HG03039 (cell line): ENCODE results near the gene PLEKHG3.

Source experiments
- ATAC-seq: cut with Tn5 transposase; IDR thresholded peaks from one replicate; pipeline ENCODE4 v1.9.1; 2021; ENCODE audit warnings: mild to moderate bottlenecking, moderate library complexity; ENCODE audit not compliant: unreplicated experiment

The PLEKHG3 gene

DNA sequence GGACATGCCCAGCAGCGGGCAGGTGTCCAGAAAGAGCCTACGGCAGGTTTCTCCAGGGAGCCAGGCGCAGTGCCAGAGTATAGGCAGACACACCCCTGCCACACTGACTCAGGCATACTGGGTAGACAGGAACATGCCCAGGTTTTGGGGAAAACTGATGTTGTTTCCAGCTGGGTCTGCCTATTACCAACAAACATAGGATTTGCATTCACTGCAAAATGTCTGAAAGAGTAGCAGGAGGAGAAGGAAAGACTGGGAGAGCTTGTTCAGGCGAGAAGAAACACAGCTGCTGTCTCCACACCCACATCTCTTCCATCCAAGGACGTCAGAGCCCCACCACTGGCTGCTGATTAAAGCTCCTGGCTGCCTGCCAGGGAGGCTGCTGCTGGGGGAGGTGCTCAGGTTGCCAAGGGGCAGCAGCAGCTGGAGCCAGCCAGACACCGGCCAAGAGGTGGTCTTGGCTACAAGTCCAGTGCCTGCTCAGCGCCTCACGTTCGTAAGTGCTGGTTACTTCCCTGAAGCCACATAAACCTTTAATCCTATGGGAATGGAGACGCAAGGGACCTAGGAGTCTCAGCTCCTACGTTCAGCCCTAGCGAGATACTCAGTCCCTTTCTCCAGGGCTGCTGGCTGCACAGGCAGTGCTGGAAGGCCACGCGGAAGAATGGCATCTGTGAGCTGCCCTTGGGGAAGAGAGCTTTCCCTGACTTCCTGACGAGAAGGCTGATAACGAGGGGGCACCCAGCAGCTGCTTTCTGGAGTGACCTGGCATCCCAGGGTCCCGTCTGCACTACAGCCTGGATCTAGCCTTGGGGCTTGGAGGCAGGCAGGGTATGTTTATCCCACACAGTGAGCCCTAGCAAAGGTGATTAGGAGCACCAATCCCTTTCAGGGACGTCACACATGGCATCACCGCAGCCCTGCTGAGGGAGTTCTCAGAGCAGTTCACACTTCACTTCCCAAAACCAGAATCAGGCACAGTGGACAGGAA, 58.1 kb downstream of the PLEKHG3 start:
- no peak for ATAC-seq

- ATAC-seq: no peak
These were observed 59.0 kb downstream of the PLEKHG3 start for GRCh38 chr14:64763085-64763782.

- no peak for ATAC-seq
These were observed 59.8 kb downstream of the PLEKHG3 start for GRCh38 chr14:64763801-64764621.

DNA sequence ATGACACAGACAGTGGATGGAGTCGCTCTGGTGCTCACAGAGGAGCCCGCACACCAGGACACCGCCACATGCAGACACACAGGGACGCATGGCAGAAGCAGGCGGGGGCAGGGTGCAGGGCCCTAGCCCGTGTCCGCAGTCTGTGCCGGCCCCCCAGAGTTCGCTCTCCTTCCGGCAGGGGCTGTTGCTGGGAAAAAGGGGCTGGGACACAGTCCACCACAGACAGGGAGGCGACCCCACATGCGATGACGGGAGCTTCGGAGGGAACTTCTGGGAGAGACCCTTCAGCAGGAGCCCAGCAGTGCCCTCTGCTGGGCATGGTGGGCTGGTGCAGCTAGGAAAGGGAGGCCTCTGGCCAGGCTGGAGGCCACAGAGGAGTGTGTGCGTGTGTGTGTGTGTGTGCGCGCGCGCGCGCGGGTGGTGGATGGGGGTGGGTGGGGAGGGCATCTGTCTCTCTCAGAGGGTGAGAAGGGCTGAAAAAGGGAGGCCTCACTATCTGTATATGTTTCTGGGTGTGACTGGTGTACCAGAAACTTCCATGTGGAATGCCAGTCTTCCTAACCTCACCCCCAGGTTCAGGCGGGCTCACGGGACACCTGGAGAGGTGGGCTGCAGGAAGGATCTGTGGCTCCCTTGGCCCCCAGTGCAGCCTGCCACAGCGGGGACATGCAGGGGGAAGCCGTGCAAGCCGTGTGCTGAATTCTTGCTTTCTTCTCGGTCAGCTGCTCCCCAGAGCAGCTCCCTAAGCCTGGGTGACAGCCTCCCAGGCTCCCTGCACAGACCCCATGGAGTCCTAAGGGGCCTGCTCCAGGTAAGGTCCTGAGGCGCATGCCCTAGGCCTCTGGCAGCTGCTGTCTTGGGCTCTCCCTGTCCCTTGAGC, 60.7 kb downstream of the PLEKHG3 start:
- no peak for ATAC-seq

- no peak for ATAC-seq
These were observed 61.6 kb downstream of the PLEKHG3 start for GRCh38 chr14:64765740-64766302.

DNA sequence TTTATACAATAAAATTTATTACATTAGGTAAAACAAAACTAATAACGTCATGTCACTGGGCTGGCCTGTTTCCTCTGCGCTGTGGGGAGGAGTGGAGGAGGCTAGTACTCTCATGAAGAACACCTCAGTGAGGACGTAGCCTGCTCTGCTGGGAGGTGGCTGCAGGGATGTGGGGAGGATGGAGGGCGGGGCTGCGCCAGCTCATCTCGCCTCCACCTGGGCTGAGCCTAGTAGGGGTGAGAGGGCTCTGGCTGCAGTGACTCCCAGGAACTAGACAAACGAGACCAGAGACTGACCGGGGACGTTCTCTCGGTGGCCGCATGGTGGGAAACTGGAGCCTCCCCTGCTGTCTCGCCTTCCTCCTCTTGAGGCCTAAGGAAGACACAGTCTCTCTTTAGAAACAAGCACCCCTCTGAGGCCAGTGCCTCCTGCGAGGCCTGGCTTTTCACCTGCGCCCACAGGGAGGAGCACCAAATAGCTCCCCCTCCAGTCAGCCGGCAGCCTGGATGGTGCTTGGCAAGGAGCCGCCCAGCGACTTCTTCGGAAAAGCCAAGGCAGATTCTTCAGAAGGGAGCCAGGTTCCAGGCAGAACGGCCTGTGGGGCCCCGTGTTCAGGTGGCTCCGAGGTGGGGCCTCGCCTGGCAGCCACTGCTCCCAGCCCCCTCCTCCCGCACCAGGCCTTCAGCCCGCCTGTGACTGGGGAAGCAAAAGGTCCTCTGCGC, 62.4 kb downstream of the PLEKHG3 start:
- no peak for ATAC-seq

DNA sequence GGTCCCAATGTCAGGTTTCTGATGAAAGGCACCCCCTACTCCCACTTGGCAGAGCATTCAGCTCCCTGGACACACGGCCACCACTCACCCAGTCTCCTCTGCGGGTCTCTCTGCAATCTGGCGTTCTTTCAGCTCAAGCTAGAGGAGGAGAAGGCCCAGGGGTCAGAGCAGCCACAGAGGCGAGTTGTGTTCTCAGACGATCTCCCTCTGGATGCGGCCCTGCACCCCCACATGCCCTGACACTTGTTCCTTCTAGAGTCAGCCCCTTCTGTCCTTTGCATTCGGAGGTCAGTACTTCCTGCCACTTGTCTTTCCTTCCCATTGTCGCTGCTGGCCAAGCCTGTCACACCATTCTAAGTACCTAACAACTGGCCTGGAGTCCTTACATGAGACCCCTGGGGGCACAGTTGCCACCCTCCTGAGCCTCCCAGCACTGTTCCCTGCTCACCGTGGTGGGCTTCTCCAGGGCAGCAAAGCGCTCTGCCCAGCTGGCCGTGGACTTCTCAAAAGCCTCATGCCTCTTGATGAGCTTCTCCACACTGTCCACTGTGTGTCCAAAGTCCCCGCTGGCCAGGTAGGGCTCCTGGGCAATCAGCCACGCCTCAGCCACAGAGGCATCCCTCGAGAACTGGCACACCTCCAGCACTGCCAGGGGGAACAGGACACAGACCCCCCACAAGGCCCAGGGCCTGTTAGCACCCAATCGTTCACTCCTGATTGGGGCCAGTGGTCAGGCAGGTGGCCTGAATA, 63.2 kb downstream of the PLEKHG3 start:
- no peak for ATAC-seq

- ATAC-seq: no peak
These were observed 64.3 kb downstream of the PLEKHG3 start for GRCh38 chr14:64768401-64769095.

GRCh38 chr14:64769096-64770020, 65.1 kb downstream of the PLEKHG3 start:
- no peak for ATAC-seq

- no peak for ATAC-seq
These were observed 66.5 kb downstream of the PLEKHG3 start for GRCh38 chr14:64770751-64771150.

GRCh38 chr14:64771161-64771560, 66.9 kb downstream of the PLEKHG3 start:
- no peak for ATAC-seq

DNA sequence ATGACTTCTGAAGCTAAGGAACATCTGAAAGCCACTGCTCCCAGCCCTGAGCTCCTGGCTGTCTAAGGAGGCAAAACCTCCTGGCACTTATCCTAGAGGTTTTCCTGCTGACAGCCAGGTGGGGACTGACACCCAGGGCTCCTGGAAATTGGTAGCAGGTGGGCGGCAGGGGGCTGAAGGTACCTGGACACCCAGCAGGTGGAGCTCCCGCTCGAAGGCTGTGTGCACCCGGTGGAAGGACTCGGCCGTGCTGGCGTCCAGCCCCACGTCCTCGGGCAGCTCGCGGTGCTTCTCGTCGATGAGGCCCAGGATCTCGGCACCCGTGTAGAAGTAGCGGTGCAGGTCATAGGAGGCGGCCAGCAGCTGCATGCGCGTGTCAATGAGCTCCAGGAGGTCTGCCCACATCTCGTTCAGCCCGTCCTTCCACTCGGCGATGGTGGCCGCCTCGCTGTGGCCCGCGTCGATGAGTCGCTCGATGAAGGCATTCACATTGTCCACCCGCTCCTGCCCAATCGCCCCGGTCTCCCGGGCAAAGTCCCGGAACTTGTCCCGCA, 68.2 kb downstream of the PLEKHG3 start:
- ATAC-seq: no peak

DNA sequence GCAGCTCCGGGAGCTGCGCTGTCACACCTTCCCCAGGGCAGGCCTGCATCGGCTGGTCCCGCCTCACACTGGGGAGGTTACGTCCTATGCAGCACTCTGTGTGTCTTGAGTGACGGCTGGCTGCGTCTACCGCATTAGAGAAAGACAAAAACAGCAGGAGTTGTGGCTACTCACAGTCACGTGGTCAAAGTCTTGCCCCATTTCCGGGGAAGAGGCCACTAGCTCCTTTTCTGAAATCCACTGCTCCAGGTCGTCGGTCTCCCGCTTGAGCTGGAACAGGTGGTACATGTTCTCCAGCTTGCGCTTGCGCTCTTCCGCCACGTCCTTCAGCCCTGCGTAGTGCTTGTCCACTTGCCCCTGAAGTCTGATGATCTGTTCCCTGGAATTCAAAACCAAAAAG, 68.8 kb downstream of the PLEKHG3 start:
- no peak for ATAC-seq

DNA sequence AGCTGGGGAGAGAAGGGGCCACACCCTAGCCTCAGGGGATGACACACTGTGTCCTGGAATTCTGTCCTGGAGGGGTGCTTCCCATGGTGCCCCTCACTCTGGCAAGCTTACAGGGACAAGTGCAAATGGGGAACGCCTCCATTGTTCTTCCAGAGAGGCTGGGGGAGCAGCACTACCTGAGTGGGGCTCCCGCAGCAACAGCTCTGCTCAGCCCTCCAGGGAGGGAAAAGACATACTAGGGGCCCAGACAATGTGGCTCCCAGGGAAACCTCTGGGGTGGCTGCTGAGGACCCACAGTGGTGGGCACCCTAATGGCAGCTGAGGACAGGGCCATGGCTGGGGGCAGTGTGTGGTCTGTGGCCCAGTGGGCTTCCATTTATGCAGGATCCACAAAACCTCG, 69.4 kb downstream of the PLEKHG3 start:
- ATAC-seq: no peak

DNA sequence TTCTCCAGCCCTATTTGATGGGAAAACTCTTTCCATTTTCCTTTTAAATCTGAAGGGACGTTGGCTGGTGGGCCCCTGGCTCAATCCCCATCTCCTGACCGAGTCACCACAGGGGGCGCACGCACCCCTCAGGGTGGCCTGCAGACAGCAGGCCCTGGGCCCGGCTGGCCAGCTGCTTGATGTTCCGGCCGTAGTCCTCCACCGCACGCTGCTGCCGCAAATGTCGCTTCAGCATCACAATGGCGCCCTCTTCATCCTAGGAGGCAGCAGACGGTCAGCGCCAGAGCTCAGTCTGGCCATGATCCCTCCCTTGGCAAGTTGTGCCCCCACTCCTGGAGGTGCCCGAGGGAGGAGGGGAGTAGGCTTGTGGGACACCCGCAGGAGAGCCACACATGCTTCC, 70.0 kb downstream of the PLEKHG3 start:
- no peak for ATAC-seq

DNA sequence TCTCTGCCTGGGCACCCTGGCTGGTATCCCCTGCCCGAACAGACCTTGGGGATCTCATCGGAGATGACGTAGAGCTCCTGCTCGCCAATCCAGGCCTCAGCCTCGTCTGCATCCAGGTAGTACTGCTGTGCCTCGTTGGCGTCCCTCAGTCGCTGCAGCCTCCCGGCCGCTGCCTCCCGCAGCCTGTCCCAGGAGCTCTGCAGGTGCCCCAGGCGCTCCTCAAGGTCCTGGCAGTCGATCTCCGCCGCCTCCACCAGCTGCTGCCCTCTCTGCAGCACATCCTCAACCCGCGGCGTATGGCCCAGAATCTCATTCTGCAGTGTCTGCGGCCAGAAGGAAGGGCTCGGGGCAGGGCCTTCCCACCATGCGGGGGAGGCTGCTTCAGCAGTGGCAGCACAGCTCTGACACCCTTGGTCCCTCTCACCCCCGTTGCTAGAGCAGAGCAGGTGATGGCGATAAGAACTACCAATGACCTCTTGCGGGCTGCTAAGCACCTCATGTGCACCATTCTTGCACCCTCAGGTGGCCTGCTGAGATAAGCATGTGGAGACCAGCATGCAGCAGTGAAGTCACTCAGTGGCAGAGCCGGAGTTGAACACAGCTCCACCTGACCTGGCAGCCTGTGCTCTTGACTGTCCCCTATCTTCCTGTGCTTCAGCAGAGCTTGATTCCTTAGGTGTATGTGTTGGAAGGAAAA, 71.0 kb downstream of the PLEKHG3 start:
- ATAC-seq: no peak
